ENCODE data around the gene ERGIC1.

DNA sequence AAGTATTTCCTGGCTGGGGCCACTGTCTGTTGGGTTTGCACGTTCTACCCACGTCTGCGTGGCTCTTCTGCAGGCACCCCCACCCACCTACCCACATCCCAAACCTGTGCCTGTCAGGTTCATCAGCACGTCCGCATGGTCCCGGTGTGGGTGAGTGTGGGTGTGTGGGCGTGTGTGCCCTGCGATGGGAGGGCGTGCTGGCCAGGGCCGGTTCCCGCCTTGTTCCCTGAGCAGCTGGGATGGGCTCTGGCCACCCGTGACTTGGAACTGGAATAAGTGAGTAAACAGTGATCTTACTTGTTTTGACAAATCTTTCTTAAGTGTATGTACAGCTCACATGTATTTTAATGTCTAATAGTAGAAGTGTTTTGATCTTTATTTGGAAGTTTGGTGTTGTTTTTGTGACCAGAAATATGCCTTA, 20.4 kb downstream of the ERGIC1 start:
- TF ChIP-seq POLR2A (IDR thresholded peaks at IDR 0.05) = no peak
- TF ChIP-seq, protein P1, sequence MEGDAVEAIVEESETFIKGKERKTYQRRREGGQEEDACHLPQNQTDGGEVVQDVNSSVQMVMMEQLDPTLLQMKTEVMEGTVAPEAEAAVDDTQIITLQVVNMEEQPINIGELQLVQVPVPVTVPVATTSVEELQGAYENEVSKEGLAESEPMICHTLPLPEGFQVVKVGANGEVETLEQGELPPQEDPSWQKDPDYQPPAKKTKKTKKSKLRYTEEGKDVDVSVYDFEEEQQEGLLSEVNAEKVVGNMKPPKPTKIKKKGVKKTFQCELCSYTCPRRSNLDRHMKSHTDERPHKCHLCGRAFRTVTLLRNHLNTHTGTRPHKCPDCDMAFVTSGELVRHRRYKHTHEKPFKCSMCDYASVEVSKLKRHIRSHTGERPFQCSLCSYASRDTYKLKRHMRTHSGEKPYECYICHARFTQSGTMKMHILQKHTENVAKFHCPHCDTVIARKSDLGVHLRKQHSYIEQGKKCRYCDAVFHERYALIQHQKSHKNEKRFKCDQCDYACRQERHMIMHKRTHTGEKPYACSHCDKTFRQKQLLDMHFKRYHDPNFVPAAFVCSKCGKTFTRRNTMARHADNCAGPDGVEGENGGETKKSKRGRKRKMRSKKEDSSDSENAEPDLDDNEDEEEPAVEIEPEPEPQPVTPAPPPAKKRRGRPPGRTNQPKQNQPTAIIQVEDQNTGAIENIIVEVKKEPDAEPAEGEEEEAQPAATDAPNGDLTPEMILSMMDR (IDR thresholded peaks at IDR 0.05 in 4 of 5, conservative IDR thresholded peaks at IDR 0.05 in 1 of 5) = no peak
